ENCODE data around the gene TNS2.

Gene TNS2

GRCh38 chr12:53113136-53113705, 63.4 kb downstream of the TNS2 start:
- DNase-seq, result no peak

GRCh38 chr12:53113951-53114350, 64.1 kb downstream of the TNS2 start:
- no peak for DNase-seq
